ENCODE measurements around the gene ZBTB16.

The ZBTB16 gene

DNA sequence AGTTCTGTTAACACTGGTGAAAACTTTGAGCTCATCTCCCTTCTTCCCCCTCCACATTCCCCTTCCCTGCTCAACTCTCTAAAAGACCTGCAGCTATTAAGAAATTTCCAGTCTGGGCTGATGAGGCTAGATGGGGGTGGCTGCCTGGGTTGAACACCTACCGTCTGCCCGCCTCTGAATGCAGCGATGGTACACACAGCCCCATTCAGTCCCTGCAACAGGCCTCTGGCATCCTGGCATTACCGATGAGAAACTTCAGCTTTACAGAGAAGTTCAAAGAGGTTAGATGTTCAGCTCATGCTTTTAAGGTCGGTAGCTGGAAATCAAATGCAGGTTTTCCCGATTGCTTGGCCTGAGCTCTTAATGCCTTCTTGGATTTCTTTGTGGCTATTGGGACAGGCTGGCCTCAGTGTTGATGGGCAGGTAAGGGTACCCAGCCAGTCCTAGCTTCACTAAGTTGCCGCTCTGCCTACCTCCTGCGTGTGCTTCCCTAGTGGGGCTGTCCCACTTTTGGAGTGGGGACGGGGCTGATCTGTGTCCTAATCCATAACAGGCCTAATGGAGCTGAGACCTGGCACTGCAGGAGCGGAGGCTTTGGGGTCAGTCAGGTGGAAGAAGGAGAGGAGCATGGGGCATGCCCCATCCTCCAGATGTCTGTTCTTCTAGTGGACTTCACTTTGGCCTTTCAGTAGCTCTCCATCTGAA, 49.1 kb downstream of the ZBTB16 start:
- no peak for DNase-seq (ENCODE audit: low read depth)

DNA sequence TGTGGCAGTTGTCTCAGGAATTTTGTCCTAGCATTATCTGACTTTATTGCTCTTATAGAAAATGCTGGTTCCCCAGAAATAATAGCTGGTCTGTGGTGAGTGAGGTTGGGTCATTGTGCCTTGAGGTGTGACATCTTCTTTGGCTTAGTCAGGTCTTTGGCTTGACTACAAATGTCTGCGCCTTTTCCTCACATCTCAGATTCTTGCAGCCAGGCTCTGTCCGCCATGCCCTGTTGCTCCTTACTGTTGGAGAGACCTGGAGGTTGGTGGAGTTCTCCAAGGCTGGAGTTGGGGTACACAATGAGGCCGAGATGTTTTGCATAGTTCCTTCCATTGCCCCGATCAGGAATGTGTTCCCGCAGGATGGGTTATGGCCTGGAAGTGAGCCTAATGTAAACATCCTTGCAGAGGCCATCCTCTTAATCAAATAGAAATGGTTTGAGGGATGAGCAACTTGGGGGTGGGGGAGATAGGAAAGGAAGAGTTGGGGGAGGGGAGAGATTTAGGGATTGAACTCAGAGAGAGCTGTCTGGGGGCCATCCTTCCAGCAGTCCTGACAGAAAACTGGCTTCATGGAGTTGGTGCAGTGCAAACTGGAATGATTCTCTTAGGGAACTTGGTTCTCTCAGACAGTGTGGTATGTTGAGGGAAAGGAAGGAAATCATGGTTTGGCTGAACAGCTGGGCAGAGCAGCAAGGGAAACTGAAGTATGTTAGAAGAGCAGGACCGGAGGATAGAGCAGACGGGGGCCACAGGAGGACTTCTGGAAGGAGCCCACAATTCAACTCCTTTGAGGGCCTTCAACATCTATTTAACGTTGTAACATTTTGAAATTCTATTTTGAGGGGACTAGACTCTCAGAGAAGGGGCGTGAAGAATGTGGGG, 49.9 kb downstream of the ZBTB16 start:
- no peak for DNase-seq (ENCODE audit: low read depth)

DNA sequence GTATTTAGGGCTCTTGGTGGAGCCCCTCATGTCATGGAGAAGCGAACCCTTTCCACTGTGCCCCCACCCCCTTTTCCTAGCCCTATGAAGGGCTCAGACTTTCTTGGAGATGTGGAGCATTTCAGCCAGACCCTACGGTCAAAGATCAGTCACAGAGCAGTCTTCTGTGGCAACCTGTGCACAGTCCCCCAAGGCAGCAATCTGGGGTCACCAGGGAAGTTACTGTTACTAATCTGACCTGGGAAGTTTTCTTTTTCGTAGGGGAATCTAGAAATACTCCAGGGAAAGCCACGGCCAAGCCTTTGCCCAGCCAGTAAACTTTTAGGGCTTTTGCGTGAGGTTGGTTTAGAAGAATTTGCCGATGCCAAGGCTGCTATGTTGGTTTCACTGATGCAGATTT, 50.6 kb downstream of the ZBTB16 start:
- no peak for DNase-seq (ENCODE audit: low read depth)

DNA sequence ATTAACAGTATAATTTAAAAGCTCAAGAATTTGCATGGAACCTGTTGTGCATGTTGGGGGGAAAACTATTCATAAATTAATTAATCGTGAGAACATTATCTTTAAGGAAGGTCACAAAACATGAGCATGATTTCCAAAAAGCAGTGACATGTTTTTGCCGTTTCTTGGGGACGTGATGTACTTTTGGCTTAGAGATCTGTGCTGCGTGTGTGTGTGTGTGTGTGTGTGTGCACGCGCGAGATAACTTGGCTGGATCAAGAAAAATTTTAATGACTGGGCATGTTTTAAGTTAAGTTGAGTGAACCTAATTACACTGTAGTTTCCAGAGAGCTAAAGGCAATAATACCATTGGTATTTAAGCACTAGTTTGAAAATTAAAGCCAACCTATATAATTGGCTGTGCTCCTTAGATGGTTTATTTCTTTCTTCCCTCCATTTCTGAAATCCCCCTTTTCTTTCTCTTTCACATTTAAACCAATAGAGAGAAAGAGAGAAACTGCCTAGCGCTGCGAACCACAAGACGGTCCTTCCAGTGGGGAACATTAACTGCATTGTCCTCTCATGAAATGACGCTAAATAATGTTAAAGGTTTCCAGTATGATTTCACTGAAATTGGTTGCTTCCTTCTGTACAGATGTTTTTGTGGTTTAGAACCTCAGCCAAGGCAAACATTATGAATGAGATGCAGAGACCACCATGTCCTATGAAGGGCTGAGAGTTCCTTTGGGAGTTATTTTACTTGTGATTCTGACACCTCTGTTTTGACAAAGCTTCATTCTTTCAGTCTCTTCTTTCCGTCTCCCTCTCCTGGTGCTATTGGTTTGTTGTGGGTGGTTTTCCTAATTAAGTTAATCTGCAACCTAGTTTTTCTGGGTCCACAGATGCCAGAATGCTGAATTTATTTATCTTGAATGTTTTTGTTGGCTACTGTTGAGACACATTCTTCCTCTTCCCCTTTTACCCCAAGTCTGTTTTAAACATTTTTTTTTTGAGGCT, 51.7 kb downstream of the ZBTB16 start:
- no peak for DNase-seq (ENCODE audit: low read depth)

DNA sequence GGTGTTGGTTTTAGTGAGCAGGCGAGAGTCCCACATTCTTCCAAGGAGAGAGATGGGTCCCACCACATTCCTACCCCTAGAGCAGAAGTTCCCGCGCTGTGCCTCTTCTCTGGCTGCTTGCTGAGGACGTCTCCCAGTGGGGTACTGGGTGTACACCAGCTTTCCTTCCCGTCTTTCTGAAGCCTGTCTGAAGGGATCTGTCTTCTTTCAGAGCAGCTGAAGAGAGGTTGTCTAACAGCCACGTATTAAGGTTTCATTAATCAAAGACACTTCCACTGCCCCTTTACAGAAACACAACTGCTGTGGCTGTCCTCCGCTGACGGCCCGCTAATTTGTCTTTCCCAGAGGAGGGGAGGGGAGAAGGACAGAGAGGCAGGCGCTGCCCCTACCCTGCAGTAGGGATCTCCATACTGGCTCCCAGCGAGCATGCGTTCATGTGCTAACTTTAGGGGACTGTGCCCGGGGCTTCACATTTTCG, 56.0 kb downstream of the ZBTB16 start:
- DNase-seq (ENCODE audit: low read depth): no peak

DNA sequence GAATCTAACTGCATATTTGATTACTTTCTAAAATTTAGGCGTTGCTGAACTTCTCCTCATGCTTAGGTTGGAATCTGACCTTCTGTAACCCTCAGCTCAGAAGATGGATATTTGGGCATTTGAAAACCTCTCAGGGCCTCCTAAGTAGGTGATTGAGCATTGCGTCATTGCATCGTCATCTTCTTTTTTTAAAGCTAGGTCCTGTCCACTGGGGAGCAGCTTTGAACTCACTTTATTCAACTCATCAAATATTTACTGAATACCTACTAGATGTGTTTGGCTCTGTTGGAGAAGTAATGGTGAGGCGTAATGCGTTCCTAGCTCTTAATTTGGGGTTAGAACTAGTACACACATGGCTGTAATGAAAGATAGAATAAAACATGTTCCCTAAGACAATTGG, 56.8 kb downstream of the ZBTB16 start:
- DNase-seq (ENCODE audit: low read depth): no peak

DNA sequence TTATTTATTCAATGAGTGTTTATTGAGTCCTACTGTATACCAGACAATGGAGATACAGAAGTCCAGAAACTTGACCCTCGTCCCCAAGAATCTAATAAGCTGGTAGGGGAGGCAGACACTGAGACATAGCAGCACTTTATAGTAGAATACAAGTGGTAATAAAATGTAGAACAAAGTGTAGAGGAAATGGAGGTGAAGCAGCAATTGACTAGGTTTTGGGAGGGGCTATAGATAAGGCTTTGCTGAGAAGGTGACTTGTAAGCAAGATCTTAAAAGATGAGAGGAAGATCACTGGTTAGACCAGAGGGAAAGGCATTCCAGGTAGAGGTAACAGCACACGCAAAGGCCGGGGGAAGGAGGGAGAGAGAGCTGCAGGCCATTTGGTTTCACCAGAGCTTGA, 57.3 kb downstream of the ZBTB16 start:
- no peak for DNase-seq (ENCODE audit: low read depth)

DNA sequence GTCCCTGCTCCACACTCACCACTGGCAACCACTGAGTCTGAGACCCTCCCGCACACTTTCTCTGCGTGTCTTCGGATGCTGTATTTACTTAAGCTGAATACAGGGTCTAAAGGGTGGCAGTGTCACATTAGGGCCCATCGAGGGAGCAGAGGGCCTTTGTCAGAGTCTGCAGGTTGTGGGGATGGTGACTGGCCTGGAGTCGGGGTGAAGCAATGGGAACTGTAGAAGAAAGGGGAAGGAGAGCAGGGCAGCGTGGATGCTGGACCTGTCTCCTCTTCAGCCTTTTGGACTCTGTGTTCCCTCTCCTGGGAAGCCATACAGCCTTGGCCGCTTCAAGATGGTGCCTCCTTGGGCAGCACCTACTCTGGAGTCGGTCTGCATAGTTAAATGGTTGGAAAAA, 61.1 kb downstream of the ZBTB16 start:
- DNase-seq (ENCODE audit: low read depth): no peak

DNA sequence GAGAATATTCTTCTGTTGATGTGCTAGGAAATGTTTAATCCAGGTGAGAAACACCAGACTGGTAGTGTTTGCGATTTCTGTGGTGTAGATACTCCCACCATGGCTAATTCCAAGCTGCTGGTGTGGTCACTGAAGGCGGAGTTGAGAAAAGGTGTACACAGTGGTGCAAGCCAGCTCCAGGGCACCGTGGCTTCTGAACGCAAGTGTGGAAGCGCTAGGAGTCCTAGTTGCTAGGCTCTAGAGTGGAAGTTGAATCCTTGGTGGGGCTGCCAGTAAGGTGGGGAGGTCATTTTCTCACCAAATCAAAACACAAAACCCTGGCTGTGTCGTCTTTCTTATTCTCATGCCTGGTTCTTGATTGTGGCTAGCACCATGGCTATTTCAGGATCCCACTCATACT, 61.6 kb downstream of the ZBTB16 start:
- no peak for DNase-seq (ENCODE audit: low read depth)

DNA sequence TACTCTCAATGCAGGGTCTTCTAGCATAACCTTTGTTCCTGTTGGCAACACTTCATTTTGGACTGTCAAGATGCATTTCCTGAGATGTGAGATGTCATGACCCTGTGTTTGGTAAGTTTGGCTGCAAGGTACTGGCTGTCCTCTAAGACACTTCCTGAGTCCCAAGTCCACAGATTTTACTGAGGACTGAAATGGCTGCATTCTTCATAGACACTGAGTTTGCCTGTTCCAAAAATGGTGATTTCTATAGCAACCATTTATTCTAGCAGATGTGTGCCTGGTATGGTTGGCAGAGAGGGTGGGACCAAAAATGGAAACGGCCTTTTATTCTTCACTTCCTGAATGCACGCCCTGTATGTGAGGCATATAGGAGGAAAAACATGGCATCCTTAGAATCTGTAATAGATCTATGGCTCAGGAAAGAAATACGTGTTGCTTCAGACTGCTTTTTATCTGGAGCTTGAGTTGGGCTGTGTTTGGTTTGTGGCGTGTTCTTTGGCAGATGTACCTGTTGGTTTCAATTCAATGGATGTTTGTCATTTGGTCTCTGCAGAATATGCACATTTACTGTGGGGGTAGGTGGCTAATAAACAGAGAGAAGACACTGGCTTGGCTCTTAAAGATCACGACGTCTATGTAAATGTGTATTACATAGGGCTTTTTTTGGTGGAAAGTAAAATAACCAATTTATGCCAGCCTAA, 62.4 kb downstream of the ZBTB16 start:
- DNase-seq (ENCODE audit: low read depth): no peak

DNA sequence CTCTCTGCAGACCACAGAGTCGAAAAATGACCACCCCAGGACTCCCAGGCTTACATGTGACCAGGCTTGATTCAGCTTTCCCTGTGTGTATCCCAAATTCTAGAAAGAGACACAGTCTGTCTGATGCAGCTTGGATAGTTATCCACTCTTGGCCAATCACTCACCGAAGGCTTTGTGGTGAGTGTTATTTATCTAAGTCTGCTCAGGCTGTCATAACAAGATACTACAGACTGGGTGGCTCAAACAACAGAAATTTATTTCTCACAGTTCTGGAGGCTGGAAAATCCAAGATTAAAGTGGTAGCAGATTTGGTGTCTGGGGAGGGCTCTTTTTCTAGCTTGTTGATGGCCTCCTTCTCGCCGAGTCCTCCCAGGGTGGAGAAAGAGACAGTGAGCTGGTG, 63.2 kb downstream of the ZBTB16 start:
- DNase-seq (ENCODE audit: low read depth): no peak

DNA sequence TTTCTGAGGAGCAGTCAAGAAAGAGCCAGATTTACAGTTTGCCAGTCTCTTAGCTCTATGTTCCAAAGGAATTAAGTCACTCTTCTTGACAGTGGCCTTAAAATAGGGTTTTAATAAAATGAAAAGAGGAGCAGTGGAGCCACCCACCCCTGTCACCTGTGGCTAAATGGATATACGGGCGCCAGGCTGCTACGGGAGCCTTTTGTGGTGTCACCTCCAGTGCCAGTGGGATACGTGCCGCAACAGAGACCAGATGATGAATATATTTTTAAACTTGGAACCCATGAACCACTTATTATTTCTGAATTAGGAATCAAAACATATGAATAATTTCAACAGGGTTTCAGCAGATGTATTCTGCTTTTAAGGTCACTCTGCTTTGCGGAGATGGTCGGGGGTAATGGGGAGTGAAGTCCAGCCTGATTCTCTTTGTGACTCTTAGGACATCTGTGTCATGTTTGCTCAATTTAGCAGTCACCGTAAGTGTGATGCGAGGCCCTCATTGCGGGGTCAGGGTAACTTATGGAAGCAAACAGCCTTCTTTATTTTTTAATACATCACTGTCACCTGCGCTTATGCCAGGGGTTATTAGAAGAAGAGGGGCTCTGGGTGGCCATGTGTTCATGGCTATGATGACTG, 64.3 kb downstream of the ZBTB16 start:
- DNase-seq (ENCODE audit: low read depth): no peak

DNA sequence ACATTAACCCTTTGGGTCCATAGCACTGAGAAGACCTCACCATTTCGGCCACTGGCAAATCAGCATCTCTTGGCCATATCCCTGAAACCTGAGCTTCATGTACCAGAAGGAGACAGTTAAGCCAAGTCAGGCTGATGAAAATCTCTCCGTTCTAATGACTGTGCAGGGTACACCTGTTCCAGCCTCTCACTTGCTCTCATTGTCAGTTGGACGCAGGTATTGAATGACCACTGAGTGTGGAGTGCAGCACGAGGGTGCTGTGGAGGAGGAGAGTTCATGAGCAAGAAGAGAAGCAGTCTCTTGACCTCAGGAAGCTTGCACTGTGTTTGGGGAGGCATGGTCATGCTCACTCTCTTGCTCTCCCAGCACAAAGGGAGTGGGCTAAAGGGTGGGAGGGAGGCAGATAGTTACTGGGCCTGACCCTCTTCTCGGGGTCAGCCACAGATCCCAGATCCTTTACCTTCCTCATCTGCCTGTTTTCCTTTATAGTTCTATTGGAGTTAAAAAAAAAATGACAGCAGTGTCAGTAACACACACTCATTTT, 65.2 kb downstream of the ZBTB16 start:
- no peak for DNase-seq (ENCODE audit: low read depth)

DNA sequence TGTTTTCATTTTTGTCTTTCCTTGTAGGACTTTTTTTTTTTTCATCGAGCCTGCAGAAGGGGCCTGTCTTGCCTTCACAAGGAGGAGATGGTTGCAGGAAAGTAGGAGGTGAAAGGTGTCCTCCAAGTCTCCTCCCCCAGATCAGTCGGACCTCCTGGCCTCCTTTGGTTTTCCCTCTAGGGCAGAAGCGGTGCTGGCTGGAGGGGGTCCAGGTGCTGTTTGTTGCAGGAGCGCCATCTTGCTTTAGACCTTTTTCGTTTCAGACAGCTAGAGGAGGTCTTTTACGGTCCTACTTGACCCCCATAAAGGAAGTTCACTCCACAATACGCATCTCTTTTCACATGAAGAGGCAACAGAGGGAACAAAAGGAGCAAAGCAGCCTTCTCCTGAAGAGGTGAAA, 66.0 kb downstream of the ZBTB16 start:
- DNase-seq (ENCODE audit: low read depth): no peak

DNA sequence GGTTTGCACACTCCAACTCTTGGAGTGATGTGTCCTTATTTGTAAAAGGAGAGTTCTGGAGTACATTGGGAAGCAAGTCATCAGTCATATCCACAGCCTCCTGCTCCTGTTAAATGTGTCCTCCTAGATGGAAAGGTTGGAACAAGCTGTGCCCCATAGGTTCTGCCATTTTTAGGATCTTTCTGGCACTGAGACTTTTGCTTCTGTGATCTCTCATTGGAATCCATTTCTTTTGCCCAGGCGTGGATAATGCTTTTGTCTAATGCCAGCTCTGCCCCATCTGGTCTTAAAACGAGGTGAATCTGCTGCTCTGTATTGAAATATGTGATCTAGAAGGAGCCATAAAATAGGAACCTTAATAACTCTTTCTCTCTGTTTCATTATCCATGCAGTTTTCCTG, 66.4 kb downstream of the ZBTB16 start:
- DNase-seq (ENCODE audit: low read depth): no peak

DNA sequence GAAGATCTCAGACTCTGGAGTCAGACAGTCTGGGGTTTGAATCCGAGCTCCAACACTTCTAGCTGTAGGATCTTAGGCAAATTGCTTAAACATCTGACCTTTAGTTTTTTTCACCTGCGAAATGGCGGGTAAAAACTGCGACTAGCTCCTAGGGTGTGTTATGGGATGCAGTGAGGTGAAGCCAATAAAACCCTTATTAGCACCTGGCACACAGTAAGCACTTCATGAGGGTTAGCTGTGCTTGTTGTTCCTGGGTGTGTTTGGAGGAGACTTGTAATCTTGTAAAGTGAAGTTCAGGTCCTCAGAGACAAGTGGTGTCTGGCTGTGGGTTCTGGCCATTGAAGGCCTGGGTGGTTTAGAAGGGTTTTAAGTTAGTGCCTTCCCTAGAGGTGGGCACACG, 68.9 kb downstream of the ZBTB16 start:
- DNase-seq (ENCODE audit: low read depth): no peak

DNA sequence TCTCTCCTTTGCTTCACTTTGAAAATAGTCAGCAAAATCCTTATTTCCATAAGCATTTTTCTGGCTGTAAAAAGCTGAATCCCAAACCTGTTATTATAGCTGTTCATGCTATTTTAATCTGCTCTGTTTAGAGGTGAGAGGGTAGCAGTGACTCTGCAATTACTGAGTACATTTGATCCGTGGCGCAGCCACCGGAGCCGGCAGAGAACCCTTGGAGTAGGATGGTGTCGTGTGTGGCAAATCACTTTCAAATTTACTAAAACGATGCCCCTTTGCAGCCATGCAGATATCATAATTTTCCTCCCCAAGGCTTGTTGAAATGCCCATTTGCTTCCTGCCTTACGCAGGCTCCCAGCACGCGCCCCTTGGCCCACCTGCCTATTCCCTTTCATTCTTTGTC, 69.6 kb downstream of the ZBTB16 start:
- DNase-seq (ENCODE audit: low read depth): no peak

DNA sequence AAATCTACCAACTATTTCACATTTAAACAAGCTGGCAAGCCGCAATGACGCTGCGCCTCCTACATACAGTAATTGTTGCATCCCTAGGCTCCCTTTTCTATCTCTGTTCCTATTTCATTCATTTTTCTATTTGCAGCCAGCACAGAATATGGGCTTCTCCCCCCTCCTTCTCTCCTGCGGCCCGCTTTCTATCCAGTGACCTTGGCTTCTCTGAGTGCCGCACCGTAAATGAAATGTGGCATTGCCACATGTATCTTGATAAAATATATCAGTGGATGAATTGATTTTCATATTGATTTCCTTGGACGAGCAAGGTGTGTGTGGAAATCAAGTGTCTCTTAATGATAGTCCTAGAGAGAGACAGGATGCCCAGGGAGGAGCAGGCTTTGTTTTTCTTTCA, 70.2 kb downstream of the ZBTB16 start:
- no peak for DNase-seq (ENCODE audit: low read depth)

DNA sequence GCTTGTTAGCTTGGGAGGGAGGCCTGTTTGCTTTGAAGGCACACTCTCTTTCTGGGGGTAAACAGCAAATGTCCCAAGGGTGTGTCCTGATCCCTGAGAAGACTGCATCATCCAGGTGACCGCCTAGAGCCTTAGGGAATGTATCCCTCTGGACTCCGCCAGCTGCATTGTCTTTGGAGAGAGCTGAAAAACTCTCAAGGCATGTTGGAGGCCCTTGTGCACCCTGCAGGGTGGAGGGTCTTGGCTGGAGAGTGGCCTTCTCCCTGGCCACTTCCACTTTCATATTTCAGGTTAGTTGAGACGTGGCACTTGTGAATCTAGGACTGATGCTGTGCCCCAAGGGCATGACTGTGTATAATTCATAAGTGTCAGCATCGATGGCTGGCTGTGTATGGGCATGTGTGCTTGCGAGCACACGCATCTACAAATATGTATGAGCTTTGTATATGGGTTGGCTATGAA, 70.6 kb downstream of the ZBTB16 start:
- DNase-seq (ENCODE audit: low read depth): no peak

DNA sequence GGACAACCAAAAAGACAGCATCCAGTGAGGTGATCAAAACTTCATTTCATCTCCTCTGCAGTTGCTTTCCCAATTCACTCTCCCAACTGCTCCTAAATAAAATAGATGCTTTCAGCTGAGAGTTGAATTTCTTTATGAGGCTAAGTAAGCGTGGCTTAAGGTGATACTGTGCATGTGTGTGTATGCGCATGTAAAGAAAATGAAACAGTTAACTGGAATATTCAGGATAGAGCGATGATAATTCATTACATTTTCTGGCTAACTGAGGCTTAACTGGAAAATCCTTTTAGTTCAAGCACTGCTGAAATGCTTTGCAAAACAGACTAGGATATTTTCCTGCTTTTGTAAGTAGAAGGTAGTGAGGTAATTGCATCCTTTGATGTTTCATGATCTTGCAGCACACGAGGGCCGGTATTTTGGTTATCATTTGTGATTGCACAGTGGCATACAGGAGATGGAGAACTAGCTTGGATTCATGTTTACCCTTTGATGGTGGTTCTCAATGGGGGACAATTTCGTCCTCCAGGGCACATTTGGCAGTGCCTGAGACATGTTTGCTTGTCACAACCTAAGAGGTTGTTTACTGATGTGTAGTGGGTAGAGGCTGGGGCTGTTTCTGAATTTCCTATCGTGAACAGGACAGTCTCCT, 71.2 kb downstream of the ZBTB16 start:
- DNase-seq (ENCODE audit: low read depth): no peak

Data from ELR (cell line).